IMR-90 (cell line): ENCODE results near the gene PCBP1. TPM values are rescaled to one million over a fixed set of nuclear protein-coding genes. Genes with fewer than 3 reads are reported as not detected.

ENCODE experiments used
- ATAC-seq: fragments of 200-7000 bp; cut with Tn5 transposase; 2 replicates; pipeline ENCODE4 v1.9.1; 2020; ENCODE audit warnings: low read depth, mild to moderate bottlenecking, moderate library complexity
- BruUV-seq: library from RNA; stranded (reverse); fragments of 400-500 nt; replicated peaks from 2 replicates; lab custom pipeline; 2021; lab: Mats Ljungman, UMichigan
- CTCF ChIA-PET: fragments of 300-600 bp; formaldehyde crosslinking; extraction: SDS; loops from one replicate; lab custom pipeline; 2021; ENCODE audit warnings: antibody characterized with exemption; lab: Yijun Ruan, JAX
- POLR2A ChIA-PET: fragments of 300-600 bp; sonication (Branson Sonifier 250); formaldehyde crosslinking; loops from one replicate; lab custom pipeline; 2022; ENCODE audit warnings: antibody characterized with exemption; ENCODE audit not compliant: unreplicated experiment; lab: Charles Lee
- DNase-seq: peaks from one replicate; pipeline ENCODE4 v3.0.0; 2013
- H2AFZ ChIP-seq: replicated peaks from 2 replicates; pipeline ENCODE3; 2013; ENCODE audit warnings: low read length, mild to moderate bottlenecking; ENCODE audit not compliant: poor library complexity
- H2AK5ac ChIP-seq: 2 replicates; pipeline ENCODE4 v1.6.1; 2013; ENCODE audit warnings: low read depth, low read length, inconsistent platforms
- H2AK9ac ChIP-seq: replicated peaks from 2 replicates; pipeline ENCODE3; 2013; ENCODE audit warnings: mild to moderate bottlenecking, low read depth, low read length, moderate library complexity; ENCODE audit not compliant: poor library complexity
- H2BK120ac ChIP-seq: 2 replicates; pipeline ENCODE4 v1.6.1; 2013; ENCODE audit warnings: low read depth, low read length, inconsistent platforms
- H2BK15ac ChIP-seq: 3 replicates; pipeline ENCODE4 v1.6.1; 2013; ENCODE audit warnings: low read depth, low read length, inconsistent platforms
- H2BK20ac ChIP-seq: 2 replicates; pipeline ENCODE4 v1.6.1; 2013; ENCODE audit warnings: low read depth, mild to moderate bottlenecking, inconsistent platforms, low read length, moderate library complexity
- H2BK5ac ChIP-seq: 2 replicates; pipeline ENCODE4 v1.6.1; 2013; ENCODE audit warnings: mild to moderate bottlenecking, low read depth, low read length, inconsistent platforms; ENCODE audit not compliant: poor library complexity, severe bottlenecking
- H3K14ac ChIP-seq: replicated peaks from 2 replicates; pipeline ENCODE4 v1.6.1; 2013; ENCODE audit warnings: low read depth, low read length, inconsistent platforms
- H3K18ac ChIP-seq: 2 replicates; pipeline ENCODE4 v1.6.1; 2013; ENCODE audit warnings: low read depth, low read length, control low read depth
- H3K23ac ChIP-seq: 2 replicates; pipeline ENCODE4 v1.6.1; 2013; ENCODE audit warnings: low read depth, low read length, inconsistent platforms
- H3K27ac ChIP-seq: 2 replicates; pipeline ENCODE4 v1.5.1; 2013; ENCODE audit warnings: mild to moderate bottlenecking, control low read depth, low read length; ENCODE audit not compliant: insufficient read depth
- H3K27me3 ChIP-seq: 2 replicates; pipeline ENCODE4 v1.6.1; 2013; ENCODE audit warnings: low read length; ENCODE audit not compliant: control insufficient read depth, insufficient read depth
- H3K36me3 ChIP-seq: 2 replicates; pipeline ENCODE4 v1.6.1; 2013; ENCODE audit warnings: low read length, mixed read lengths; ENCODE audit not compliant: control insufficient read depth, insufficient read depth
- H3K4ac ChIP-seq: 2 replicates; pipeline ENCODE4 v1.6.1; 2013; ENCODE audit warnings: low read depth, low read length, inconsistent platforms
- H3K4me1 ChIP-seq: 2 replicates; pipeline ENCODE4 v1.6.1; 2013; ENCODE audit warnings: low read length, mixed read lengths; ENCODE audit not compliant: control insufficient read depth, insufficient read depth
- H3K4me2 ChIP-seq: 2 replicates; pipeline ENCODE4 v1.6.1; 2013; ENCODE audit warnings: low read depth, mild to moderate bottlenecking, control low read depth, low read length, moderate library complexity
- H3K4me3 ChIP-seq: 2 replicates; pipeline ENCODE4 v1.5.1; 2013; ENCODE audit warnings: low read depth, mild to moderate bottlenecking, control low read depth, low read length, moderate library complexity; ENCODE audit not compliant: insufficient read depth
- H3K56ac ChIP-seq: 2 replicates; pipeline ENCODE4 v1.6.1; 2013; ENCODE audit warnings: low read length, inconsistent platforms; ENCODE audit not compliant: insufficient read depth; ENCODE audit errors: extremely low read depth
- H3K79me1 ChIP-seq, 2 experiments: 2 replicates each; pipeline ENCODE4 v1.6.1; 2013; ENCODE audit warnings: low read length in 2 of 2, inconsistent platforms in 1 of 2, low read depth in 1 of 2
- H3K9ac ChIP-seq: 2 replicates; pipeline ENCODE4 v1.6.1; 2013; ENCODE audit warnings: low read depth, low read length, control low read depth
- H3K9me1 ChIP-seq: 2 replicates; pipeline ENCODE4 v1.6.1; 2013; ENCODE audit warnings: low read length, inconsistent platforms; ENCODE audit not compliant: insufficient read depth
- H3K9me3 ChIP-seq: 2 replicates; pipeline ENCODE4 v1.6.1; 2013; ENCODE audit warnings: low read length; ENCODE audit not compliant: control insufficient read depth, insufficient read depth
- H4K20me1 ChIP-seq: 2 replicates; pipeline ENCODE4 v1.6.1; 2013; ENCODE audit warnings: low read length, inconsistent platforms; ENCODE audit not compliant: insufficient read depth
- H4K5ac ChIP-seq: 2 replicates; pipeline ENCODE4 v1.6.1; 2013; ENCODE audit warnings: mild to moderate bottlenecking, low read depth, low read length, control low read depth
- H4K8ac ChIP-seq, 2 experiments: 2 replicates each; pipeline ENCODE4 v1.6.1; 2013; ENCODE audit warnings: low read depth in 2 of 2, low read length in 2 of 2, control low read depth in 1 of 2, inconsistent platforms in 1 of 2
- H4K91ac ChIP-seq: 2 replicates; pipeline ENCODE4 v1.6.1; 2013; ENCODE audit warnings: low read depth, low read length, inconsistent platforms; ENCODE audit not compliant: insufficient read depth
- BHLHE40 ChIP-seq: fragments of 150-350 bp; IDR thresholded peaks from 2 replicates; pipeline ENCODE4 v1.6.1; 2016; ENCODE audit warnings: mild to moderate bottlenecking, low read depth, low read length
- FOS ChIP-seq: fragments of 150-350 bp; IDR thresholded peaks from 2 replicates; pipeline ENCODE4 v1.6.1; 2016; ENCODE audit warnings: low read depth, low read length
- MAZ ChIP-seq: IDR thresholded peaks from 2 replicates; pipeline ENCODE4 v1.6.1; 2012; ENCODE audit warnings: low read depth, mild to moderate bottlenecking, low read length, improper control_type of control experiment, moderate library complexity, borderline replicate concordance
- POLR2A ChIP-seq: IDR thresholded peaks from 2 replicates; pipeline ENCODE4 v1.6.1; 2012; ENCODE audit warnings: mild to moderate bottlenecking, low read depth, low read length
- WGBS, 2 experiments: methylation state at CpG; one replicate each; pipeline versions ENCODE4 v1.1.5 to v1.1.7; 2013; ENCODE audit warnings: missing lambda C conversion rate in 2 of 2; ENCODE audit not compliant: insufficient read length in 1 of 2; ENCODE audit errors: extremely low coverage in 2 of 2; 5-methylcytosine and 5-hydroxymethylcytosine counted together
- dilution Hi-C: fragments of 300-500 bp; cut with HindIII; formaldehyde crosslinking; loops from one replicate; pipeline ENCODE4 v1.14.3; 2018; ENCODE audit warnings: low sequenced_read_pairs; ENCODE audit not compliant: unreplicated experiment
- in situ Hi-C: fragments of 300-500 bp; cut with MboI; formaldehyde crosslinking; loops from 3 replicates; pipeline ENCODE4 v1.14.3; 2019; ENCODE audit warnings: low sequenced_read_pairs, inconsistent platforms, mixed read lengths
- intact Hi-C: fragments of 100-400 bp; cut with micrococcal nuclease; formaldehyde crosslinking; loops from 2 replicates; pipeline ENCODE4 v1.10.0; 2022
- polyA plus RNA-seq, 3 experiments: library from polyadenylated mRNA; depleted of rRNA; stranded (reverse); fragments of >200 nt; gene quantifications; 2 replicates each; pipeline ENCODE4 v1.2.3, GENCODE V29; 2012; ENCODE audit warnings: low replicate concordance in 1 of 3
- total RNA-seq: library from RNA; depleted of rRNA; stranded (reverse); fragments of >200 nt; gene quantifications from 2 replicates; pipeline ENCODE4 v1.2.3, GENCODE V29; 2012

PCBP1 gene
- total and polyA plus RNA-seq, 2 of the 4 experiments (the other 2 are of a cell fraction) = 33.7 to 166 TPM

DNA sequence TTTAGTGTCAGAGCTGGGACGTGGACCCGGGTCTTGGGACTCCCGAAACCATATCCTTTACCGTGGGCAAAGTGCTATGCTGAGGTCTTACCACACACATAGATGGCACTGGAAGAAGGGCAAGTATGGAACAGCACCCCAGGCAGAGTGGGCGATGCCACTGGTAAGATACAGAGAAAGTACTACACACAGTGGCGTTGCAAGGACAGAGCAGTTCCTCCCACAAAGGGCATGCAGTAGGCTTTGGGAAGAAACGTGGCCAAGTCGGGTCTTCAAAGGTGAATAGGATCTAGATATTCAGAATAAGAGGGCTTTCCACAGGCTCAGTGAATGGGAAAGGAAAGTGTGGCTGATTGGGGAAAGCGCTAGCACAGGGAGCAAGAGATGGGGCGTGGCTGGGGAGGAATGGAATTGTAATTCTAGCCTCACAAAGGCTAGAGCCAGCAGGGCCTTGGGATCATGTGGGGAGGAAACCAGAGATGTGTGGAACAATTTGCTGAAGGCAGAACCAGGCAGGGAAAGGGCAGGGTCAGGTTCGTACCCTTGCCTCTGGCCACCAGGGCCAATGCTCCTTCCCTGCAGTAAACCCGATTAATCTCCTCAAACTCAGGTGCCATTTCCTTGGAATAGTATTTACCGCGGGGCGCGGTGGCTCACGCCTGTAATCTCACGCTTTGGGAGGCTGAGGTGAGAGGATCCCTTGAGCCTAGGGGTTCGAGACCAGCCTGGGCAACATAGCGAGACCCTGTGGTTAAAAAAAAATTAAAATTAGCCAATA lies 36.0 kb downstream of the PCBP1 start (continued):
- TF ChIP-seq MAZ = no peak
- TF ChIP-seq POLR2A = no peak
- TF ChIP-seq FOS = no peak

DNA sequence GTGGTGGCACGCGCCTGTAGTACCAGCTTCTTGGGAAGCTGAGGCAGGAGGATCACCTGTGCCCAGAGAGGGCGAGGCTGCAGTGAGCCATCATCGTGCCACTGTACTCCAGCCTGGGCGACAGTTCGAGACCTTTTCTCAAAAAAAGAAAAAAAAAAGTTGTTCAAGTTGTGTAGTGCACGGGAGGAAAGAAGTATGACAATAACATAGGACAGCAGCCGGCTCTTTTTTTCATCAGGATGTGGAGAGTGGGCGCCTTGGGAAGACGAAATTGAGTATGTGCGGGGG lies 36.5 kb downstream of the PCBP1 start:
- Histone ChIP-seq H4K5ac (peak overlapping the region; percentile 40), H2BK5ac (peak overlapping the region; percentile 73), H2BK120ac (peak overlapping the region; percentile 55; the same call in 1 of the 2 replicates), H2AK9ac (peak overlapping the region; percentile 91), H3K4me1 (peaks cover 17% of the 10 kb centered on the region), H3K27ac (peak overlapping the region; percentile 99), H2BK15ac (peak overlapping the region; percentile 79; the same call in 2 of the 3 replicates), H3K27me3 (no peaks in the 10 kb centered on the region), H3K23ac (0 out of 2 replicates have a peak overlapping the region, but pooled peaks have one; percentile 40), H3K36me3 (no peaks in the 10 kb centered on the region), H3K9ac (no peak overlapping the region), H2BK20ac (peak overlapping the region; percentile 64; the same call in 1 of the 2 replicates), H2AK5ac (peak overlapping the region; percentile 94), H4K8ac (peak overlapping the region; percentile 98 to 100), H3K9me3 (no peaks in the 10 kb centered on the region), H4K20me1 (no peaks in the 10 kb centered on the region), H2AFZ (peak overlapping the region; percentile 88), H3K9me1 (peaks cover 13% of the 10 kb centered on the region), H3K18ac (peak overlapping the region; percentile 63), H4K91ac (peak overlapping the region; percentile 93), H3K4me2 (peak overlapping the region; percentile 24), H3K14ac (peak overlapping the region; percentile 51), H3K4me3 (no peak overlapping the region), H3K4ac (peak overlapping the region; percentile 86), H3K79me1 (peaks cover 0 to 3% of the 10 kb centered on the region in 2 experiments; a peak in 1 of 4 replicates), H3K56ac (no peak overlapping the region)
- no TSS peak for BruUV-seq
- CTCF ChIA-PET = interaction anchor here (1.6 kb wide), 1 partner anchor 83 kb away, joined by 6 read pairs; no protein-coding TSS in a partner anchor
- dilution Hi-C loops = no loop called here
- POLR2A ChIA-PET = interaction anchor here (0.9 kb wide), 1 partner anchor 8 kb away, joined by 3 read pairs; no protein-coding TSS in a partner anchor
- intact Hi-C loops = loop anchor here (1.0 kb wide), 1 partner anchor 36 kb away; the partner anchor contains the start of gene PCBP1
- in situ Hi-C loops = no loop called here
- 78% methylated on average over 3 of the region's 11 CpGs; no CpG with 5 or more reads in 1 of the 2 experiments for WGBS, 2 experiments
- no peak for DNase-seq
- no peak for ATAC-seq
- no peak for TF ChIP-seq BHLHE40
- TF ChIP-seq POLR2A = no peak
